Parathyroid adenoma (tissue), 2 donors: ENCODE data around the gene PPP1R9B.
A peak's percentile ranks its signal among the peaks of the same experiment; 100 is the strongest.

ENCODE experiments used
- H2AFZ ChIP-seq: fragments of 300-600 bp; sonication (generic); one replicate; pipeline ENCODE4 v1.7.0; 2017; ENCODE audit warnings: antibody characterized with exemption, mild to moderate bottlenecking
- H3K27ac ChIP-seq: fragments of 300-600 bp; sonication (generic); one replicate; pipeline ENCODE4 v1.7.0; 2017
- H3K27me3 ChIP-seq: fragments of 300-600 bp; sonication (generic); one replicate; pipeline ENCODE4 v1.7.0; 2017; ENCODE audit warnings: low read length; ENCODE audit not compliant: control insufficient read depth, insufficient read depth
- H3K36me3 ChIP-seq: fragments of 300-600 bp; sonication (generic); one replicate; pipeline ENCODE4 v1.7.0; 2017; ENCODE audit warnings: low read length; ENCODE audit not compliant: control insufficient read depth, insufficient read depth
- H3K4me1 ChIP-seq: fragments of 300-600 bp; sonication (generic); one replicate; pipeline ENCODE4 v1.7.0; 2017; ENCODE audit warnings: control low read depth
- H3K4me2 ChIP-seq: fragments of 300-600 bp; sonication (generic); one replicate; pipeline ENCODE4 v1.7.0; 2017; ENCODE audit warnings: low read length
- H3K4me3 ChIP-seq: fragments of 300-600 bp; sonication (generic); one replicate; pipeline ENCODE4 v1.7.0; 2017; ENCODE audit warnings: low read depth, low read length
- H3K79me2 ChIP-seq: fragments of 300-600 bp; sonication (generic); one replicate; pipeline ENCODE4 v1.7.0; 2017; ENCODE audit warnings: control low read depth
- H3K9ac ChIP-seq: fragments of 300-600 bp; sonication (generic); one replicate; pipeline ENCODE4 v1.7.0; 2017; ENCODE audit warnings: mild to moderate bottlenecking
- H3K9me3 ChIP-seq: fragments of 300-600 bp; sonication (generic); one replicate; pipeline ENCODE4 v1.7.0; 2017; ENCODE audit warnings: low read length; ENCODE audit not compliant: control insufficient read depth
- TF ChIP-seq, protein P1 (sequence below): fragments of 300-600 bp; sonication (generic); IDR thresholded peaks from one replicate; pipeline ENCODE4 v1.7.0; 2017; ENCODE audit warnings: antibody characterized with exemption, mild to moderate bottlenecking
- donor health status: primary hyperparathyroidism.

The PPP1R9B gene, protein sequence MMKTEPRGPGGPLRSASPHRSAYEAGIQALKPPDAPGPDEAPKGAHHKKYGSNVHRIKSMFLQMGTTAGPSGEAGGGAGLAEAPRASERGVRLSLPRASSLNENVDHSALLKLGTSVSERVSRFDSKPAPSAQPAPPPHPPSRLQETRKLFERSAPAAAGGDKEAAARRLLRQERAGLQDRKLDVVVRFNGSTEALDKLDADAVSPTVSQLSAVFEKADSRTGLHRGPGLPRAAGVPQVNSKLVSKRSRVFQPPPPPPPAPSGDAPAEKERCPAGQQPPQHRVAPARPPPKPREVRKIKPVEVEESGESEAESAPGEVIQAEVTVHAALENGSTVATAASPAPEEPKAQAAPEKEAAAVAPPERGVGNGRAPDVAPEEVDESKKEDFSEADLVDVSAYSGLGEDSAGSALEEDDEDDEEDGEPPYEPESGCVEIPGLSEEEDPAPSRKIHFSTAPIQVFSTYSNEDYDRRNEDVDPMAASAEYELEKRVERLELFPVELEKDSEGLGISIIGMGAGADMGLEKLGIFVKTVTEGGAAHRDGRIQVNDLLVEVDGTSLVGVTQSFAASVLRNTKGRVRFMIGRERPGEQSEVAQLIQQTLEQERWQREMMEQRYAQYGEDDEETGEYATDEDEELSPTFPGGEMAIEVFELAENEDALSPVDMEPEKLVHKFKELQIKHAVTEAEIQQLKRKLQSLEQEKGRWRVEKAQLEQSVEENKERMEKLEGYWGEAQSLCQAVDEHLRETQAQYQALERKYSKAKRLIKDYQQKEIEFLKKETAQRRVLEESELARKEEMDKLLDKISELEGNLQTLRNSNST

DNA sequence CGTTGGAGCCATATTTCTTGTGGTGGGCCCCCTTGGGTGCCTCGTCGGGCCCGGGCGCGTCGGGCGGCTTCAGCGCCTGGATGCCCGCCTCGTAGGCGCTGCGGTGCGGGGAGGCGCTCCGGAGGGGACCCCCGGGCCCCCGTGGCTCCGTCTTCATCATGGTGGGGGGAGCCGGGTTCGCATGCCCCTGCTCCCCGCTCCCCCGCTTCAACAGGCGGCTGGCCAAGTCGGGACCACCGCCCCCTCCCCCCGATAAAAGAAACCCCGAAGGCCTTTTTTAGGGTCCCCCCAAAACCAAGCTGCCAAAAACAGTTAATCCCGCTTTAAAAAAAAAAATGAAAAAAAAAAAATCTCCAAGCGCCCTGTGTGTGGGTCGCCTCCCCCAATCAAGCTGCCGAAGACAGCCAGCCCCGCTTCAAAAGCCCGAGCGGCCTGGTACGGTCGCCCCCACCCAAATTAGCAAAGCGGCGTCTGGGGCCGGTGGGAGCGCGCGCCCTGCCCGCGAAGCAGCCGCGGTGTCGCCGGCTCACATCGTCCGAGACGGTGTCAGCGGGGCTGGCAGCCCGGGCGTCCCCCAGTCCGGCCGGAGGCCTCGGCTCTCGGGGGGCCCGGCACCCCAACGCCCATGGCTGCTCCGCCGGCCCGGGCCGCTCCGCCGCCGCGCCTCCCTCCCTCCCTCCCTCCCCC lies at the start of gene PPP1R9B:
Gene PPP1R9B, minus strand, starts transcription at position 324 of the 687 bp plus-strand sequence. Its CDS starts 164 bp downstream, at position 160.
- H3K4me2 ChIP-seq, result peak within 1 kb of the TSS; percentile 85
- H3K9ac ChIP-seq, result peak within 1 kb of the TSS; percentile 67
- H3K4me1 ChIP-seq, result peaks cover 20% of the 10 kb centered on the region
- no peaks in the 10 kb centered on the region for H3K36me3 ChIP-seq
- H3K9me3 ChIP-seq, result no peaks in the 10 kb centered on the region
- peak within 1 kb of the TSS; percentile 71 for H3K4me3 ChIP-seq
- no peaks in the 10 kb centered on the region for H3K27me3 ChIP-seq
- H3K27ac ChIP-seq, result peak within 1 kb of the TSS; percentile 63
- H2AFZ ChIP-seq, result peak within 1 kb of the TSS; percentile 73
- peaks cover 4% of the 10 kb centered on the region for H3K79me2 ChIP-seq
- TF ChIP-seq, protein P1, sequence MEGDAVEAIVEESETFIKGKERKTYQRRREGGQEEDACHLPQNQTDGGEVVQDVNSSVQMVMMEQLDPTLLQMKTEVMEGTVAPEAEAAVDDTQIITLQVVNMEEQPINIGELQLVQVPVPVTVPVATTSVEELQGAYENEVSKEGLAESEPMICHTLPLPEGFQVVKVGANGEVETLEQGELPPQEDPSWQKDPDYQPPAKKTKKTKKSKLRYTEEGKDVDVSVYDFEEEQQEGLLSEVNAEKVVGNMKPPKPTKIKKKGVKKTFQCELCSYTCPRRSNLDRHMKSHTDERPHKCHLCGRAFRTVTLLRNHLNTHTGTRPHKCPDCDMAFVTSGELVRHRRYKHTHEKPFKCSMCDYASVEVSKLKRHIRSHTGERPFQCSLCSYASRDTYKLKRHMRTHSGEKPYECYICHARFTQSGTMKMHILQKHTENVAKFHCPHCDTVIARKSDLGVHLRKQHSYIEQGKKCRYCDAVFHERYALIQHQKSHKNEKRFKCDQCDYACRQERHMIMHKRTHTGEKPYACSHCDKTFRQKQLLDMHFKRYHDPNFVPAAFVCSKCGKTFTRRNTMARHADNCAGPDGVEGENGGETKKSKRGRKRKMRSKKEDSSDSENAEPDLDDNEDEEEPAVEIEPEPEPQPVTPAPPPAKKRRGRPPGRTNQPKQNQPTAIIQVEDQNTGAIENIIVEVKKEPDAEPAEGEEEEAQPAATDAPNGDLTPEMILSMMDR, result no peak

DNA sequence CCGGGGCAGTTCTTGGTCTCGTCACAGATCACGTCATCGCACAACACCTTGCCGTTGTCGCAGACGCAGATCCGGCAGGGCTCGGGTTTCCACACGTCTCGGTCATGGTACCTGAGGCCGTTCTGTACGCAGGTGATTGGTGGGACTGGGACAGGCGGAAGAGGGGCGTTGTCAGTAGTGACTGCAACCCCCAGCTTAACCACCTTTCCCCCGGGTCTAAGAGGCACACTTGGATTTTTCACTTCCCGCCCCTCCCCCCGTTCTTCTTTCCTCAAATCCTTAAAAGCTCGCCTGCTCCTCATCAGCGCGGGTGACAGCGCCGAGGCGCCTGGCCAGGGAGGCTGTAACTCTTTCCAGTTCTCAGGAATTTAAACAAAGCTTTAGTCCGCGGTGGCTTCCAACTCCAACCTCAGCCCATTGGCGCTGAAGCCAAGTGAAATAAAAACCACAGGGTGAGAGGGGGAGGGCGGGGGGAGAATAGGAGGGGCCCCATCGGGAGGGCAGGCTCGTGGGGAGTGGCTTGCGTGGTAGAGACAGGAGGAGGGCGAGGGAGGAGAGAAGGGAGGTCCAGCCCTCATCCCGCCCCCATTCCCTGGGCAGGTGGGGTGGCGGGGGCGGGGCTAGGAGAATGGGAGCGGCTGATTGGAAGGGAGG lies 49.5 kb upstream of the PPP1R9B start:
- no peak overlapping the region for H3K9ac ChIP-seq

DNA sequence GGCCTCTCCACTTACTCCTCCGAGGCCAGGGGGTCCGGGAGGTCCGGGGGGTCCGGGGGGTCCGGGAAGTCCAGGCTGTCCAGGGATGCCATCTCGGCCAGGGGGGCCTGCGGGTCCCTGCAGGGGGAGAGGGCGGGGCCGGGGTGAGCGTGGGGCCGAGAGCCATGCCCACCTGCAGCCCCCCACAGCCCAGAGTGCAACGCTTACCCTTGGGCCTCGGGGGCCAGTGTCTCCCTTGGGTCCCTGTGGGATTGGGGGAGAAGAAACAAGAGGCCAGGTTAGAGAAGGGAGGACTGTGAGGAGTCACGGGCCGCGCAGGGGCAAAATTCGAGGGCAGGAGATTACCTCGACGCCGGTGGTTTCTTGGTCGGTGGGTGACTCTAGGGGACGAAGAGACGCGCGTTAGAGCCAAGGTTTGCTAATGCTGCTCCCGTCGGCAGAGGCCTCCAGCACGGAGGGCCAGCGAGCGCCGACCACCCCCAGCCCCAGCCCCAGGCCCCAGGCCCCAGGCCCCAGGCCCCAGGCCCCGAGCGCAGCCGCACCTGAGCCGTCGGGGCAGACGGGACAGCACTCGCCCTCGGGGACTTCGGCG lies 48.8 kb upstream of the PPP1R9B start:
- Histone ChIP-seq H2AFZ (peak overlapping the region; percentile 80), H3K27ac (no peak overlapping the region), H3K4me3 (peak overlapping the region; percentile 56), H3K36me3 (no peaks in the 10 kb centered on the region), H3K79me2 (no peaks in the 10 kb centered on the region), H3K4me2 (peak overlapping the region; percentile 61), H3K9me3 (no peaks in the 10 kb centered on the region), H3K9ac (no peak overlapping the region), H3K27me3 (peaks cover 5% of the 10 kb centered on the region), H3K4me1 (no peaks in the 10 kb centered on the region)
- TF ChIP-seq, protein P1, result no peak

More for the DNA sequence above, 49.5 kb upstream of the PPP1R9B start:
- peak overlapping the region; percentile 61 for H3K4me2 ChIP-seq
- TF ChIP-seq, protein P1, result no peak
- peaks cover 5% of the 10 kb centered on the region for H3K27me3 ChIP-seq
- peak overlapping the region; percentile 80 for H2AFZ ChIP-seq
- peak overlapping the region; percentile 56 for H3K4me3 ChIP-seq
- H3K79me2 ChIP-seq, result no peaks in the 10 kb centered on the region
- no peak overlapping the region for H3K27ac ChIP-seq
- no peaks in the 10 kb centered on the region for H3K36me3 ChIP-seq
- no peaks in the 10 kb centered on the region for H3K4me1 ChIP-seq
- no peaks in the 10 kb centered on the region for H3K9me3 ChIP-seq

DNA sequence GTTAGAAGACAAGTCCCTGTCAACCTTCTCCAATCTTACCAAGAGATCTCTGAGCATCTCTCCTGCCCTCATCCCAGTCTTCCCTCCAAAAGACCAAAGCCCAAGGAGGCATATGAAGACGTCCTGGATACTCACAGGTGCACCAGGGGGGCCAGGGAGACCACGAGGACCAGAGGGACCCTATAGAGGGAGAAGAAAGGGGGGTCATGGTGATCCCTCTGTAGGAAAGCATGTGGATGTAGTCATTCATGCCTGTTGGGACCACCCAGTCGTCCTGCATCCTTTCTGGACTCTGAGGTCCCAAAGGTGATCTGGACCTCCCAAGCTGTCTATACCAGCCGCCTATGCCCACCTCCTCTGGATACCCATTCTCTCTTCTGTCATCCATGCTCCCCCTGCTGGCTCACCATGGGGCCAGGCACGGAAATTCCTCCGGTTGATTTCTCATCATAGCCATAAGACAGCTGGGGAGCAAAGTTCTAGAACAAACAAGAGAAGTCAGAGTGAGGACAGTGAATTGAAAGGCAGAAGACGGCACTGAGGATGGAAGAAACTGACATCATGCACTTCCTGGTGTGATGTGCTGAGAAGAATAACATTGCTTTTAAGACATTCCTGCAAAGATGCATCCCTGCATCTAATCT lies 47.7 kb upstream of the PPP1R9B start:
- H3K4me1 ChIP-seq, result no peaks in the 10 kb centered on the region
- no peaks in the 10 kb centered on the region for H3K36me3 ChIP-seq
- H3K27me3 ChIP-seq, result peaks cover 5% of the 10 kb centered on the region
- no peak overlapping the region for H3K4me2 ChIP-seq
- H3K9ac ChIP-seq, result no peak overlapping the region
- no peaks in the 10 kb centered on the region for H3K79me2 ChIP-seq
- TF ChIP-seq, protein P1, result peak; percentile 44
- no peaks in the 10 kb centered on the region for H3K9me3 ChIP-seq
- H3K4me3 ChIP-seq, result no peak overlapping the region
- H3K27ac ChIP-seq, result no peak overlapping the region
- H2AFZ ChIP-seq, result no peak overlapping the region
